Tibial nerve (tissue), 4 donors: Measurements from ENCODE around the gene FAM171A1. TPM values are rescaled to one million over a fixed set of nuclear protein-coding genes. Genes with fewer than 3 reads are reported as not detected.
A peak's percentile ranks its signal among the peaks of the same experiment; 100 is the strongest.

Source experiments
- DNase-seq, 2 donors: peaks; one replicate each; pipeline ENCODE4 v3.0.0-alpha.2; 2019; ENCODE audit warnings: low spot score in 2 of 2
- H3K27ac ChIP-seq, 4 donors: fragments of 200-600 bp; sonication (generic) in 3 of 4; one replicate each; pipeline ENCODE4 v1.5.1; 2017 to 2019; ENCODE audit warnings: mild to moderate bottlenecking in 1 of 4
- H3K27me3 ChIP-seq, 2 donors: fragments of 200-600 bp; sonication (generic) in 1 of 2; one replicate each; pipeline versions ENCODE4 v1.5.1 to v1.6.0; 2017 to 2019
- H3K36me3 ChIP-seq, 3 donors: fragments of 200-600 bp; sonication (generic); one replicate each; pipeline ENCODE4 v1.5.1; 2018 to 2019
- H3K4me1 ChIP-seq, 4 donors: fragments of 200-600 bp; sonication (generic) in 3 of 4; one replicate each; pipeline ENCODE4 v1.5.1; 2017 to 2019
- H3K4me3 ChIP-seq, 4 donors: fragments of 200-600 bp; sonication (generic) in 3 of 4; one replicate each; pipeline ENCODE4 v1.5.1; 2017 to 2019; ENCODE audit warnings: mild to moderate bottlenecking in 1 of 4, moderate library complexity in 1 of 4
- H3K9me3 ChIP-seq, 4 donors: fragments of 200-600 bp; sonication (generic) in 3 of 4; one replicate each; pipeline ENCODE4 v1.5.1; 2017 to 2019
- EP300 ChIP-seq, 2 donors: sonication (generic); formaldehyde crosslinking; IDR thresholded peaks; one replicate each; pipeline ENCODE4 v1.6.1; 2017; ENCODE audit warnings: antibody characterized with exemption in 2 of 2, mild to moderate bottlenecking in 1 of 2
- POLR2A ChIP-seq, 2 donors: fragments of 450-650 bp; IDR thresholded peaks; one replicate each; pipeline ENCODE4 v1.6.1; 2017; ENCODE audit warnings: antibody characterized with exemption in 2 of 2, mild to moderate bottlenecking in 2 of 2, moderate library complexity in 2 of 2
- WGBS, 2 donors: methylation state at CpG; one replicate each; pipeline ENCODE4 v1.1.5; 2018; 5-methylcytosine and 5-hydroxymethylcytosine counted together
- total RNA-seq, 4 donors: library from RNA; depleted of rRNA; stranded (reverse); fragments of >200 nt; gene quantifications; one replicate each; pipeline ENCODE4 v1.1.0, GENCODE V29; 2016
- TF ChIP-seq, protein P1 (sequence below), 5 experiments: fragments of 200-600 bp in 3 of 5; fragments of 450-650 bp in 2 of 5; sonication (generic) in 3 of 5; IDR thresholded peaks; one replicate each; pipeline ENCODE4 v1.5.1; 2016 to 2019; ENCODE audit warnings: antibody characterized with exemption in 5 of 5, mild to moderate bottlenecking in 3 of 5, moderate library complexity in 2 of 5

FAM171A1 gene
- total RNA-seq, 4 donors from 2014 or later = 15.3 to 31.2 (median 21.2) TPM

DNA sequence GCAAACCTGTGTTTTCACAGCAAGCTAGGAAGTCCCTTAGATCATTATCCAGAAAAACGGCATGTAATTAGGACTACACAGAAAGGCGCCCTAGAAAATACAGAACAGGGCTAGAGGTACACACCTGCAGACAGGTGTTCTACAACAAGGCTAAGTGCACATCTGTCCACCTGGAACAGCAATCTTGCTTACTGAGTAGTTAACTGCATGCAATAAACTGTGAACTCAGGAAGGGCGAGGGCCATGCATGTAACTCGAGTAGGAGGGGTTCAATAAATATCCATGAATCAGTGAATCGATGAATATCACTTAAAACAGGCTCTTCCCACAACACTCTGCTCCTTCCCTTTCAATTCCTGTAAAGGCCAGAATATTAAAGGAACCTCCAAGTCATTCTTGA, 22.0 kb downstream of the FAM171A1 start:
- no peak for TF ChIP-seq EP300 (IDR thresholded peaks at IDR 0.05)
- no peak for TF ChIP-seq POLR2A (IDR thresholded peaks at IDR 0.05)
- TF ChIP-seq, protein P1, sequence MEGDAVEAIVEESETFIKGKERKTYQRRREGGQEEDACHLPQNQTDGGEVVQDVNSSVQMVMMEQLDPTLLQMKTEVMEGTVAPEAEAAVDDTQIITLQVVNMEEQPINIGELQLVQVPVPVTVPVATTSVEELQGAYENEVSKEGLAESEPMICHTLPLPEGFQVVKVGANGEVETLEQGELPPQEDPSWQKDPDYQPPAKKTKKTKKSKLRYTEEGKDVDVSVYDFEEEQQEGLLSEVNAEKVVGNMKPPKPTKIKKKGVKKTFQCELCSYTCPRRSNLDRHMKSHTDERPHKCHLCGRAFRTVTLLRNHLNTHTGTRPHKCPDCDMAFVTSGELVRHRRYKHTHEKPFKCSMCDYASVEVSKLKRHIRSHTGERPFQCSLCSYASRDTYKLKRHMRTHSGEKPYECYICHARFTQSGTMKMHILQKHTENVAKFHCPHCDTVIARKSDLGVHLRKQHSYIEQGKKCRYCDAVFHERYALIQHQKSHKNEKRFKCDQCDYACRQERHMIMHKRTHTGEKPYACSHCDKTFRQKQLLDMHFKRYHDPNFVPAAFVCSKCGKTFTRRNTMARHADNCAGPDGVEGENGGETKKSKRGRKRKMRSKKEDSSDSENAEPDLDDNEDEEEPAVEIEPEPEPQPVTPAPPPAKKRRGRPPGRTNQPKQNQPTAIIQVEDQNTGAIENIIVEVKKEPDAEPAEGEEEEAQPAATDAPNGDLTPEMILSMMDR (IDR thresholded peaks at IDR 0.05) = no peak
- Histone ChIP-seq H3K9me3 (no peaks in the 10 kb centered on the region), H3K27me3 (no peaks in the 10 kb centered on the region), H3K4me3 (peak overlapping the region in 2 of 4 donors; percentile 26 to 31), H3K4me1 (peaks cover 0 to 36% (median 8%) of the 10 kb centered on the region in 4 donors), H3K36me3 (no peaks in the 10 kb centered on the region), H3K27ac (peak overlapping the region in 2 of 4 donors; percentile 63 to 72)
- DNase-seq = no peak
- WGBS, 2 donors = 59 to 63% methylated on average over 5 of the region's 5 CpGs

DNA sequence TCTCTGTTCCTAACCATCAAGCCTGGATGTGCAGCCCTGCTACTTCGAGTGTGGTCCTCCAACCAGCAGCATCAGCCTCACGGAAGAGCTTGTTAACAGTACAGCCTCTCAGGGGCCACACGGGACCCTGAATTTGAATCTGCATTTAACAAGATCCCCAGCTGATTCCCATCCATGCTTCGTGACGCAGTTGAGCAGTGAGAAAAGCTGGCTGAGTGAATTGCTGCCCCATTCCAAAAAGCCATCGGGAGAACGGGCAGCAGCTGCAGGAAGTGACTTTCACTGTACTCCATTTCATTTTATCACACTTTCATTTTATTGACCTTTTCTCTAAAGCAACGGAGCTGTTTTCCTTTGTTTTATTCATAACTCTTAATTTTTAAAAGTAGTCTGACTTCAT, 22.5 kb downstream of the FAM171A1 start:
- Histone ChIP-seq H3K4me1 (peaks cover 0 to 41% (median 9%) of the 10 kb centered on the region in 4 donors), H3K4me3 (peak overlapping the region in 3 of 4 donors; percentile 26 to 31 (median 28)), H3K9me3 (no peaks in the 10 kb centered on the region), H3K36me3 (no peaks in the 10 kb centered on the region), H3K27me3 (no peaks in the 10 kb centered on the region), H3K27ac (peak overlapping the region in 3 of 4 donors; percentile 63 to 79 (median 72))
- peak in 1 of 2 donors; percentile 36 for TF ChIP-seq EP300 (IDR thresholded peaks at IDR 0.05)
- TF ChIP-seq, protein P1 (IDR thresholded peaks at IDR 0.05) = no peak
- 22 to 28% methylated on average over 8 of the region's 8 CpGs for WGBS, 2 donors
- DNase-seq = no peak

DNA sequence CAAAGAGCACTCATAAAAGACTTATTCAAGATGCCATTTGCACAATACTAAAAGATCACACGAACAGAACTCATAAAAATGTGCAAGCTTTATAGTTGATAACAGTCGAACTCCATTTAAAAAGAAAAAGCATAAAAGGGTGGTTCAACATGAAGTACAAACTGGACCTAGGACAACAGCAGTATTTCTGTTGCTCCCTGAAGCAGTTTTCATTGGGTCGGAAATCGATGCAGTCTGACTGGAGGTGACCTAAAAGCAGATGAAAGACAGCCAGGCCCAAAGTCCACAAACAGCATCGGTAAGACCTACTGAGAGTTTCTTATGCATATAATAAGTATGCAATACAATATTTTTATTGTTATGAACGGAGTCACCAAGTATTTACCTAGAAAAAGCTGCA, 23.9 kb downstream of the FAM171A1 start:
- WGBS, 2 donors = 44 to 48% methylated on average over 6 of the region's 6 CpGs
- Histone ChIP-seq H3K4me1 (peaks cover 0 to 40% (median 10%) of the 10 kb centered on the region in 4 donors), H3K4me3 (no peak overlapping the region), H3K9me3 (no peaks in the 10 kb centered on the region), H3K27me3 (no peaks in the 10 kb centered on the region), H3K36me3 (no peaks in the 10 kb centered on the region), H3K27ac (peak overlapping the region in 2 of 4 donors; percentile 21 to 84)
- DNase-seq = no peak
- TF ChIP-seq POLR2A (IDR thresholded peaks at IDR 0.05) (no peak), EP300 (IDR thresholded peaks at IDR 0.05) (no peak)
- TF ChIP-seq, protein P1 (IDR thresholded peaks at IDR 0.05) = no peak

DNA sequence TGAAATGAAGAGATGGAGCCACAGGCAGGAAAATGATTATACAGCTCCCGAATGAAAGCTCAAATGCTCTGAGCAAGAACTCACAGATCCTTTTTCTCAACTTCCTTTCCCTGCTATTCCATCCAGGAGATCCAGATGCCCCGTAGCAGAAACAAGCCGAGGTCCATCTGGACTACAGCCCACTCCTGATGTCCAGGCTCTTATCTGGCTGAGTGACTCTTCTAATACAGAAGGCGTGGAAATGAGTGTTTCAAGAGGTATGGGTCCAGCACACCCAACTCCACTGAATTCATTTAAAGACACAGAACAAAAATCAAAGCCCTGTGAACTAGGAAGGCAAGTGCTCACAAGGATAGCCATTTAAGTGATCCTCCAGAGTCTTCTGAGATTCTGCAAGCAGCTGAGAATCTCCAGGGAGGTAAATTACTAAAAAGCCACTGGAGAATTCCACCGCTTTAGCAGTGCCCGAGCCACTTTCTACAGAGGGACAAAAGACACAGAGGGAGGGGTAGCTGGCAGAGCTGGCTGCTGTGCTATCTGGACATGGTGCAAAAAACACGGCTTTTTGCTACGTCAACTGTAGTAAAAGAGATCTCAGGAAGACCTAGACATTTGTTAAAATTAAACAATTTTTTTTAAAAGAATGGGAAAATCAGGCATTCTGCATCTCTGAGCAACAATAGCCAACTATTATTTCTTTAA, 24.5 kb downstream of the FAM171A1 start:
- H3K27me3 ChIP-seq = no peaks in the 10 kb centered on the region
- no peaks in the 10 kb centered on the region for H3K9me3 ChIP-seq
- WGBS, 2 donors = 30 to 43% methylated on average over 8 of the region's 8 CpGs
- no peak overlapping the region for H3K4me3 ChIP-seq
- TF ChIP-seq POLR2A (IDR thresholded peaks at IDR 0.05) (no peak), EP300 (IDR thresholded peaks at IDR 0.05) (no peak)
- TF ChIP-seq, protein P1 (IDR thresholded peaks at IDR 0.05) = no peak
- H3K4me1 ChIP-seq = peaks cover 0 to 40% (median 10%) of the 10 kb centered on the region in 4 donors
- H3K36me3 ChIP-seq = no peaks in the 10 kb centered on the region
- peak overlapping the region; percentile 21 to 86 (median 72) for H3K27ac ChIP-seq
- DNase-seq = no peak

DNA sequence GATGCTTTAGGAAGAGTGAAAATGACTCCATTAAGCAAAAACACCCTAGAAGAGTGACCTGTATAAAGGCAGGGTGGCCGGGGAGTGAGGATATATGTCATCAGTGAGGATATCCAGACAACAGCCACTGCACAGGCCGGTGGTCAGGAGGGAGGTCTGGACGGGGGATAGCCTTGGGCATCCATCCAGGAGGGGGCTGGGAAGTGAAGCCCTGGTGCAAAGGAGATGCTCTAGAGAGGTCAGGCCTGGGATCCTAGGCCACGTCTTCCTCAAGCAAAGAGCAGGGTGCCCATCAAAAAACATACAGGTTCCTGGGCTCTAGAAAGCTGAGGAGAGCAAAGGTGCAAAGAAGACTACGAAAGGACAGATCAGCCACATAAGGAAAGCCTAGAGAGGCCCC, 25.6 kb downstream of the FAM171A1 start:
- no peak for DNase-seq
- 59 to 73% methylated on average over 4 to 5 of the region's 5 CpGs for WGBS, 2 donors
- Histone ChIP-seq H3K27ac (peak overlapping the region; percentile 21 to 86 (median 72)), H3K4me3 (no peak overlapping the region), H3K36me3 (no peaks in the 10 kb centered on the region), H3K4me1 (peaks cover 0 to 40% (median 10%) of the 10 kb centered on the region in 4 donors), H3K9me3 (no peaks in the 10 kb centered on the region), H3K27me3 (no peaks in the 10 kb centered on the region)
- TF ChIP-seq EP300 (IDR thresholded peaks at IDR 0.05) (no peak), POLR2A (IDR thresholded peaks at IDR 0.05) (no peak)
- TF ChIP-seq, protein P1 (IDR thresholded peaks at IDR 0.05) = no peak
